Measurements from ENCODE around the gene CPEB3.

GRCh38 chr10:92082583-92083280, 208.1 kb downstream of the CPEB3 start:
- TF ChIP-seq POLR2A (IDR thresholded peaks at IDR 0.05) (no peak), CTCF (IDR thresholded peaks at IDR 0.05) (no peak)

Measured in vagina (tissue), 2 donors.